Coronary artery (tissue), 2 donors: ENCODE results near the gene UMAD1.
"Not testable (repeated sequence)": the region's sequence is repeated elsewhere in the genome, so short reads cannot be mapped to it uniquely, and the experiment has no call there.

Source experiments
- DNase-seq: peaks from one replicate; pipeline ENCODE4 v3.0.0-alpha.2; 2017; ENCODE audit warnings: low spot score
- H3K27ac ChIP-seq, 2 donors: fragments of 200-600 bp; sonication (generic); one replicate each; pipeline ENCODE4 v1.5.1; 2016 to 2019
- H3K4me3 ChIP-seq: fragments of 200-600 bp; sonication (generic); 2 replicates; pipeline ENCODE4 v1.5.1; 2016; ENCODE audit warnings: mild to moderate bottlenecking, moderate library complexity
- CTCF ChIP-seq: fragments of 200-600 bp; sonication (generic); IDR thresholded peaks from one replicate; pipeline ENCODE4 v1.5.1; 2019; ENCODE audit warnings: antibody characterized with exemption

Gene UMAD1

GRCh38 chr7:7651479-7651878, 10.9 kb downstream of the UMAD1 start:
- TF ChIP-seq CTCF: no peak
- DNase-seq: no peak
- Histone ChIP-seq H3K27ac (no peak overlapping the region), H3K4me3 (no peak overlapping the region)

GRCh38 chr7:7652798-7653540, 12.4 kb downstream of the UMAD1 start:
- Histone ChIP-seq H3K4me3 (no peak overlapping the region), H3K27ac (no peak overlapping the region)
- no peak for DNase-seq
- TF ChIP-seq CTCF: no peak

- H3K27ac ChIP-seq: no peak overlapping the region
- no peak for DNase-seq
- no peak overlapping the region for H3K4me3 ChIP-seq
- no peak for TF ChIP-seq CTCF
These were observed 13.1 kb downstream of the UMAD1 start for GRCh38 chr7:7653593-7654187.

GRCh38 chr7:7654964-7655715, 14.6 kb downstream of the UMAD1 start:
- H3K4me3 ChIP-seq: no peak overlapping the region
- H3K27ac ChIP-seq: no peak overlapping the region
- no peak for TF ChIP-seq CTCF
- DNase-seq: no peak

- not testable (repeated sequence) for H3K4me3 ChIP-seq, DNase-seq, H3K27ac ChIP-seq
These were observed 15.9 kb downstream of the UMAD1 start for GRCh38 chr7:7656459-7656858.

- no peak overlapping the region for H3K4me3 ChIP-seq
- no peak for DNase-seq
- H3K27ac ChIP-seq: no peak overlapping the region
- TF ChIP-seq CTCF: no peak
These were observed 22.0 kb downstream of the UMAD1 start for GRCh38 chr7:7662527-7662926.

GRCh38 chr7:7664291-7664690, 23.7 kb downstream of the UMAD1 start:
- Histone ChIP-seq H3K4me3 (no peak overlapping the region), H3K27ac (no peak overlapping the region)
- no peak for DNase-seq
- no peak for TF ChIP-seq CTCF
